HG03280 (cell line): ENCODE results near the gene LY6G6C.

Experiments
- ATAC-seq: cut with Tn5 transposase; IDR thresholded peaks from one replicate; pipeline ENCODE4 v1.9.1; 2021; ENCODE audit warnings: mild to moderate bottlenecking, moderate library complexity; ENCODE audit not compliant: unreplicated experiment

Gene LY6G6C

GRCh38 chr6:31721351-31722020, at the start of gene LY6G6C:
LY6G6C (minus strand) TSS chr6:31721746; CDS start chr6:31721679, 67 bp downstream.
- no peak for ATAC-seq

GRCh38 chr6:31770860-31771259, 49.3 kb upstream of the LY6G6C start:
- no peak for ATAC-seq

- ATAC-seq, result peak; percentile 65
These were observed 48.3 kb upstream of the LY6G6C start for GRCh38 chr6:31769684-31770371.

- ATAC-seq, result no peak
These were observed 47.1 kb upstream of the LY6G6C start for GRCh38 chr6:31768363-31769257.

- ATAC-seq, result no peak
These were observed 45.6 kb upstream of the LY6G6C start for GRCh38 chr6:31767096-31767645.

GRCh38 chr6:31765910-31766794, 44.6 kb upstream of the LY6G6C start:
- ATAC-seq, result no peak

GRCh38 chr6:31765559-31765909, 44.0 kb upstream of the LY6G6C start:
- no peak for ATAC-seq

- no peak for ATAC-seq
These were observed 42.7 kb upstream of the LY6G6C start for GRCh38 chr6:31764198-31764597.

GRCh38 chr6:31763619-31763940, 42.0 kb upstream of the LY6G6C start:
- no peak for ATAC-seq

- ATAC-seq, result no peak
These were observed 41.5 kb upstream of the LY6G6C start for GRCh38 chr6:31762878-31763618.

- no peak for ATAC-seq
These were observed 40.8 kb upstream of the LY6G6C start, which contains the start of gene SAPCD1 for GRCh38 chr6:31762356-31762755. SAPCD1 (plus strand) TSS chr6:31762656; CDS start chr6:31763055, 399 bp downstream.

- no peak for ATAC-seq
These were observed 39.8 kb upstream of the LY6G6C start for GRCh38 chr6:31761343-31761742.

- ATAC-seq, result no peak
These were observed 39.2 kb upstream of the LY6G6C start for GRCh38 chr6:31760790-31761189.

- no peak for ATAC-seq
These were observed 36.7 kb upstream of the LY6G6C start for GRCh38 chr6:31758281-31758680.

- ATAC-seq, result no peak
These were observed 31.3 kb upstream of the LY6G6C start for GRCh38 chr6:31752739-31753319.

- no peak for ATAC-seq
These were observed 29.0 kb upstream of the LY6G6C start for GRCh38 chr6:31750411-31751022.

GRCh38 chr6:31749301-31750036, 27.9 kb upstream of the LY6G6C start:
- no peak for ATAC-seq

- ATAC-seq, result no peak
These were observed 22.9 kb upstream of the LY6G6C start for GRCh38 chr6:31744422-31744821.
